ENCODE data around the gene PRICKLE1.

PRICKLE1 gene

GRCh38 chr12:42498549-42499247, 90.8 kb downstream of the PRICKLE1 start:
- no peak for DNase-seq (ENCODE audit: extremely low read depth, insufficient read length)
- Histone ChIP-seq H3K36me3 (ENCODE audit: control insufficient read depth, insufficient read depth, low read length) (no peaks in the 10 kb centered on the region), H3K27me3 (replicated peaks; ENCODE audit: control insufficient read depth, insufficient read depth, low read length) (no peaks in the 10 kb centered on the region), H3K4me3 (replicated peaks; ENCODE audit: low read depth, low read length) (no peak overlapping the region)
- no peak for TF ChIP-seq CTCF (IDR thresholded peaks at IDR 0.05; ENCODE audit: insufficient read depth, low read length, poor library complexity, severe bottlenecking)

GRCh38 chr12:42496886-42497285, 92.7 kb downstream of the PRICKLE1 start:
- Histone ChIP-seq H3K4me3 (replicated peaks; ENCODE audit: low read depth, low read length) (no peak overlapping the region), H3K27me3 (replicated peaks; ENCODE audit: control insufficient read depth, insufficient read depth, low read length) (no peaks in the 10 kb centered on the region), H3K36me3 (ENCODE audit: control insufficient read depth, insufficient read depth, low read length) (no peaks in the 10 kb centered on the region)
- no peak for DNase-seq (ENCODE audit: extremely low read depth, insufficient read length)
- TF ChIP-seq CTCF (IDR thresholded peaks at IDR 0.05; ENCODE audit: insufficient read depth, low read length, poor library complexity, severe bottlenecking): no peak

- no peaks in the 10 kb centered on the region for H3K36me3 ChIP-seq (ENCODE audit: control insufficient read depth, insufficient read depth, low read length)
- TF ChIP-seq CTCF (IDR thresholded peaks at IDR 0.05; ENCODE audit: insufficient read depth, low read length, poor library complexity, severe bottlenecking): no peak
- no peak for DNase-seq (ENCODE audit: extremely low read depth, insufficient read length)
- no peaks in the 10 kb centered on the region for H3K27me3 ChIP-seq (replicated peaks; ENCODE audit: control insufficient read depth, insufficient read depth, low read length)
- H3K4me3 ChIP-seq (replicated peaks; ENCODE audit: low read depth, low read length): no peak overlapping the region
These were observed 94.3 kb downstream of the PRICKLE1 start for GRCh38 chr12:42495244-42495643.

- no peaks in the 10 kb centered on the region for H3K36me3 ChIP-seq (ENCODE audit: control insufficient read depth, insufficient read depth, low read length)
- DNase-seq (ENCODE audit: extremely low read depth, insufficient read length): no peak
- no peaks in the 10 kb centered on the region; the same call in 1 of the 2 replicates for H3K27me3 ChIP-seq (replicated peaks; ENCODE audit: control insufficient read depth, insufficient read depth, low read length)
- no peak for TF ChIP-seq CTCF (IDR thresholded peaks at IDR 0.05; ENCODE audit: insufficient read depth, low read length, poor library complexity, severe bottlenecking)
- no peak overlapping the region for H3K4me3 ChIP-seq (replicated peaks; ENCODE audit: low read depth, low read length)
These were observed 97.3 kb downstream of the PRICKLE1 start for GRCh38 chr12:42492267-42492666.

- no peak for TF ChIP-seq CTCF (IDR thresholded peaks at IDR 0.05; ENCODE audit: insufficient read depth, low read length, poor library complexity, severe bottlenecking)
- no peaks in the 10 kb centered on the region for H3K36me3 ChIP-seq (ENCODE audit: control insufficient read depth, insufficient read depth, low read length)
- H3K4me3 ChIP-seq (replicated peaks; ENCODE audit: low read depth, low read length): no peak overlapping the region
- no peak for DNase-seq (ENCODE audit: extremely low read depth, insufficient read length)
- no peaks in the 10 kb centered on the region; the same call in 1 of the 2 replicates for H3K27me3 ChIP-seq (replicated peaks; ENCODE audit: control insufficient read depth, insufficient read depth, low read length)
These were observed 99.2 kb downstream of the PRICKLE1 start for GRCh38 chr12:42490261-42490842.

Measured in GM06990 (cell line).